HL-60 (cell line): ENCODE data around the gene COX7A1.
"Not testable (repeated sequence)": the region's sequence is repeated elsewhere in the genome, so short reads cannot be mapped to it uniquely, and the experiment has no call there.

Source experiments
- DNase-seq, 2 experiments: peaks; one replicate each; pipeline ENCODE4 v3.0.0-alpha.2; 2010 to 2020; ENCODE audit warnings: low read depth in 1 of 2, low spot score in 1 of 2
- H3K27ac ChIP-seq: fragments of 250-450 bp; sonication (Bioruptor Pico); replicated peaks from 2 replicates; pipeline ENCODE4 v1.5.1; 2020; ENCODE audit warnings: mild to moderate bottlenecking, moderate library complexity
- H3K27me3 ChIP-seq: fragments of 250-450 bp; sonication (Bioruptor Pico); 2 replicates; pipeline ENCODE4 v1.5.1; 2021; ENCODE audit warnings: mild to moderate bottlenecking, moderate library complexity; ENCODE audit not compliant: insufficient read depth, poor library complexity, severe bottlenecking
- H3K4me3 ChIP-seq: replicated peaks from 2 replicates; pipeline ENCODE4 v1.5.1; 2011; ENCODE audit warnings: mild to moderate bottlenecking, control low read depth, low read length; ENCODE audit not compliant: insufficient read depth
- CTCF ChIP-seq: IDR thresholded peaks from one replicate; pipeline ENCODE4 v1.5.1; 2011; ENCODE audit warnings: low read length, control low read depth, inconsistent platforms; ENCODE audit not compliant: insufficient read depth
- GABPA ChIP-seq: IDR thresholded peaks from 2 replicates; pipeline ENCODE4 v1.6.1; 2012; ENCODE audit warnings: low read depth
- POLR2AphosphoS5 ChIP-seq: IDR thresholded peaks from 2 replicates; pipeline ENCODE4 v1.6.1; 2012; ENCODE audit warnings: low read depth
- REST ChIP-seq: IDR thresholded peaks from 2 replicates; pipeline ENCODE4 v1.6.1; 2012; ENCODE audit warnings: low read depth; ENCODE audit not compliant: insufficient replicate concordance
- SPI1 ChIP-seq: IDR thresholded peaks from 2 replicates; pipeline ENCODE4 v1.6.1; 2012; ENCODE audit warnings: low read depth, mild to moderate bottlenecking, borderline replicate concordance
- long read RNA-seq: library from polyadenylated mRNA; unstranded; transcript quantifications from one replicate; pipeline ENCODE4 v2.0.0, GENCODE V29; 2020

COX7A1 gene
- long read RNA-seq = 0 reads

GRCh38 chr19:36152352-36153091 lies at the start of gene COX7A1:
COX7A1 (minus strand) TSS chr19:36152447; CDS start chr19:36152407, 40 bp downstream.
- Histone ChIP-seq H3K27ac (no peak within 1 kb of the TSS), H3K27me3 (no peaks in the 10 kb centered on the region), H3K4me3 (no peak within 1 kb of the TSS)
- no peak for TF ChIP-seq SPI1
- no peak for TF ChIP-seq POLR2AphosphoS5
- TF ChIP-seq CTCF = no peak
- no peak for DNase-seq

- no peak overlapping the region for H3K27ac ChIP-seq
- no peaks in the 10 kb centered on the region for H3K27me3 ChIP-seq
- no peak for DNase-seq
- no peak for TF ChIP-seq POLR2AphosphoS5
- no peak for TF ChIP-seq REST
- no peak for TF ChIP-seq CTCF
- no peak for TF ChIP-seq SPI1
- TF ChIP-seq GABPA = no peak
- no peak overlapping the region for H3K4me3 ChIP-seq
These were observed 49.4 kb upstream of the COX7A1 start for GRCh38 chr19:36201684-36202083.

GRCh38 chr19:36198119-36198518 lies 45.9 kb upstream of the COX7A1 start:
- Histone ChIP-seq H3K27me3 (no peaks in the 10 kb centered on the region), H3K27ac (no peak overlapping the region), H3K4me3 (no peak overlapping the region)
- TF ChIP-seq GABPA (no peak), CTCF (no peak), REST (no peak)
- DNase-seq = no peak

GRCh38 chr19:36196249-36196648 lies 44.0 kb upstream of the COX7A1 start:
- no peak overlapping the region for H3K27ac ChIP-seq
- TF ChIP-seq CTCF = no peak
- no peak for TF ChIP-seq REST
- TF ChIP-seq SPI1 = no peak
- no peak for TF ChIP-seq GABPA
- TF ChIP-seq POLR2AphosphoS5 = no peak
- H3K27me3 ChIP-seq = no peaks in the 10 kb centered on the region
- no peak overlapping the region for H3K4me3 ChIP-seq
- no peak for DNase-seq

GRCh38 chr19:36186722-36187121 lies 34.5 kb upstream of the COX7A1 start:
- not testable (repeated sequence) for H3K4me3 ChIP-seq, H3K27me3 ChIP-seq, H3K27ac ChIP-seq, DNase-seq
